HepG2 (cell line): ENCODE measurements around the gene FBXO8.

Experiments
- BRF2 ChIP-seq: sonication (generic); formaldehyde crosslinking; IDR thresholded peaks from 2 replicates; pipeline ENCODE4 v1.8.1; 2022; ENCODE audit warnings: mild to moderate bottlenecking, missing genetic modification reagents
- CTCF ChIP-seq: sonication (generic); formaldehyde crosslinking; IDR thresholded peaks from 2 replicates; pipeline ENCODE4 v1.5.0; 2020; ENCODE audit warnings: mild to moderate bottlenecking, missing genetic modification reagents, moderate library complexity
- HNRNPK ChIP-seq: fragments of 200-400 bp; formaldehyde crosslinking; IDR thresholded peaks from 2 replicates; pipeline ENCODE4 v1.6.1; 2018; ENCODE audit warnings: low read length, low read depth, moderate library complexity, mild to moderate bottlenecking; ENCODE audit not compliant: poor library complexity, severe bottlenecking
- KLF15 ChIP-seq: sonication (generic); formaldehyde crosslinking; IDR thresholded peaks from 2 replicates; pipeline ENCODE4 v1.8.1; 2023; ENCODE audit warnings: borderline replicate concordance, mild to moderate bottlenecking, inconsistent platforms, missing genetic modification reagents, mixed read lengths
- MYC ChIP-seq: sonication (generic); formaldehyde crosslinking; IDR thresholded peaks from 2 replicates; pipeline ENCODE4 v1.9.0; 2021; ENCODE audit warnings: missing genetic modification reagents, borderline replicate concordance
- POLR2A ChIP-seq, 2 experiments: IDR thresholded peaks; 2 replicates each; pipeline ENCODE4 v1.6.1; 2011; ENCODE audit warnings: low read depth in 2 of 2, low read length in 2 of 2, mild to moderate bottlenecking in 1 of 2, moderate library complexity in 1 of 2; ENCODE audit not compliant: insufficient read depth in 1 of 2
- SP1 ChIP-seq, 2 experiments: fragments of 450-650 bp in 1 of 2; sonication (generic) in 1 of 2; formaldehyde crosslinking in 1 of 2; IDR thresholded peaks; 2 replicates each; pipeline versions ENCODE4 v1.4.0 to v1.6.1; 2016 to 2020; ENCODE audit warnings: missing genetic modification reagents in 1 of 2
- SUZ12 ChIP-seq: fragments of 150-350 bp; IDR thresholded peaks from 2 replicates; pipeline ENCODE4 v1.6.1; 2014; ENCODE audit warnings: low read depth, low read length
- TRAFD1 ChIP-seq: sonication (generic); formaldehyde crosslinking; IDR thresholded peaks from 2 replicates; pipeline ENCODE4 v1.5.1; 2020; ENCODE audit warnings: missing genetic modification reagents, mild to moderate bottlenecking, borderline replicate concordance
- ZBTB43 ChIP-seq: sonication (generic); formaldehyde crosslinking; conservative IDR thresholded peaks from 2 replicates; pipeline ENCODE4 v1.4.0; 2020; ENCODE audit warnings: missing genetic modification reagents
- ZNF225 ChIP-seq: sonication (generic); formaldehyde crosslinking; IDR thresholded peaks from 2 replicates; pipeline ENCODE4 v1.4.0; 2020; ENCODE audit warnings: mild to moderate bottlenecking, missing genetic modification reagents
- ZNF274 ChIP-seq: sonication (generic); formaldehyde crosslinking; IDR thresholded peaks from 2 replicates; pipeline ENCODE4 v1.5.1; 2020; ENCODE audit warnings: mild to moderate bottlenecking, missing genetic modification reagents
- ZNF343 ChIP-seq: sonication (generic); formaldehyde crosslinking; IDR thresholded peaks from 2 replicates; pipeline ENCODE4 v1.4.0; 2020; ENCODE audit warnings: mild to moderate bottlenecking, missing genetic modification reagents
- ZNF687 ChIP-seq: sonication (generic); formaldehyde crosslinking; IDR thresholded peaks from 2 replicates; pipeline ENCODE4 v1.5.1; 2020; ENCODE audit warnings: mild to moderate bottlenecking, missing genetic modification reagents, moderate library complexity

GRCh38 chr4:174215961-174216680 is 67.3 kb downstream of the FBXO8 start:
- TF ChIP-seq CTCF (CRISPR knock-in tag) = no peak
- TF ChIP-seq ZNF687 (CRISPR knock-in tag) = no peak
- TF ChIP-seq ZBTB43 (CRISPR knock-in tag) = no peak
- no peak for TF ChIP-seq SP1 (IDR thresholded peaks at IDR 0.05)
- no peak for TF ChIP-seq SP1 (CRISPR knock-in tag; IDR thresholded peaks at IDR 0.05)
- no peak for TF ChIP-seq POLR2A (IDR thresholded peaks at IDR 0.05; ENCODE audit: insufficient read depth in 1 of 2, low read depth in 2 of 2, low read length in 2 of 2)
- TF ChIP-seq BRF2 (CRISPR knock-in tag) = no peak
- no peak for TF ChIP-seq ZNF343
- TF ChIP-seq TRAFD1 (CRISPR knock-in tag) = no peak
- TF ChIP-seq SUZ12 = no peak
- TF ChIP-seq KLF15 (CRISPR knock-in tag) = no peak
- no peak for TF ChIP-seq MYC (CRISPR knock-in tag)
- no peak for TF ChIP-seq ZNF274 (CRISPR knock-in tag)
- no peak for TF ChIP-seq HNRNPK
- TF ChIP-seq ZNF225 (CRISPR knock-in tag) = no peak
